Measurements from ENCODE around the gene CAPN13.

GRCh38 chr2:30757749-30758148 lies 49.5 kb downstream of the CAPN13 start:
- no peak for TF ChIP-seq EZH2 (optimal IDR thresholded peaks at IDR 0.05; ENCODE audit: low read depth, low read length)
- TF ChIP-seq CTCF (IDR thresholded peaks at IDR 0.05; ENCODE audit: low read length): no peak
